HT-29 (cell line): Measurements from ENCODE around the gene KLK4. TPM values are rescaled to one million over a fixed set of nuclear protein-coding genes. Genes with fewer than 3 reads are reported as not detected.
"Not testable (repeated sequence)": the region's sequence is repeated elsewhere in the genome, so short reads cannot be mapped to it uniquely, and the experiment has no call there.

Experiments
- DNase-seq: peaks from one replicate; pipeline ENCODE4 v3.0.0-alpha.2; 2015; ENCODE audit warnings: low spot score
- total RNA-seq: library from RNA; depleted of rRNA; stranded (reverse); fragments of >200 nt; shearing (Covaris generic); gene quantifications from 2 replicates; pipeline ENCODE4 v1.2.3, GENCODE V29; 2014

The KLK4 gene
- total RNA-seq, 1 experiment from 2014 or later, result 0.38 TPM

- no peak for DNase-seq
Observed at GRCh38 chr19:50912727-50913716, 1.8 kb upstream of the KLK4 start.

- DNase-seq, result no peak
Observed at GRCh38 chr19:50912102-50912599, 956 bp upstream of the KLK4 start.

GRCh38 chr19:50910722-50911121 lies 473 bp downstream of the KLK4 start:
- no peak for DNase-seq

GRCh38 chr19:50909240-50910070 lies 1.7 kb downstream of the KLK4 start:
- DNase-seq, result peak; percentile 96

- DNase-seq, result no peak
Observed at GRCh38 chr19:50908336-50908735, 2.9 kb downstream of the KLK4 start.

- DNase-seq, result peak; percentile 69
Observed at GRCh38 chr19:50906217-50906616, 5.0 kb downstream of the KLK4 start.

- DNase-seq, result no peak
Observed at GRCh38 chr19:50902640-50903039, 8.6 kb downstream of the KLK4 start.

- no peak for DNase-seq
Observed at GRCh38 chr19:50899569-50899968, 11.6 kb downstream of the KLK4 start.

- DNase-seq, result no peak
Observed at GRCh38 chr19:50898018-50898417, 13.2 kb downstream of the KLK4 start.

- DNase-seq, result no peak
Observed at GRCh38 chr19:50897612-50898011, 13.6 kb downstream of the KLK4 start.

GRCh38 chr19:50897191-50897607 lies 14.0 kb downstream of the KLK4 start:
- DNase-seq, result no peak

GRCh38 chr19:50896591-50897190 lies 14.5 kb downstream of the KLK4 start:
- peak; percentile 53 for DNase-seq

- not testable (repeated sequence) for DNase-seq
Observed at GRCh38 chr19:50896089-50896590, 15.1 kb downstream of the KLK4 start.

- DNase-seq, result no peak
Observed at GRCh38 chr19:50894478-50895356, 16.5 kb downstream of the KLK4 start.

GRCh38 chr19:50893047-50893736 lies 18.0 kb downstream of the KLK4 start:
- no peak for DNase-seq

GRCh38 chr19:50891253-50891625 lies 20.0 kb downstream of the KLK4 start:
- DNase-seq, result no peak

- DNase-seq, result no peak
Observed at GRCh38 chr19:50890422-50891252, 20.6 kb downstream of the KLK4 start.

- DNase-seq, result no peak
Observed at GRCh38 chr19:50889638-50890037, 21.6 kb downstream of the KLK4 start.

GRCh38 chr19:50882188-50882587 lies 29.0 kb downstream of the KLK4 start:
- peak; percentile 28 for DNase-seq
